HG02588 (cell line): ENCODE results near the gene NLE1.
"Not testable (repeated sequence)": the region's sequence is repeated elsewhere in the genome, so short reads cannot be mapped to it uniquely, and the experiment has no call there.

Source experiments
- ATAC-seq: cut with Tn5 transposase; IDR thresholded peaks from one replicate; pipeline ENCODE4 v1.9.1; 2021; ENCODE audit warnings: mild to moderate bottlenecking, moderate library complexity; ENCODE audit not compliant: unreplicated experiment

The NLE1 gene

DNA sequence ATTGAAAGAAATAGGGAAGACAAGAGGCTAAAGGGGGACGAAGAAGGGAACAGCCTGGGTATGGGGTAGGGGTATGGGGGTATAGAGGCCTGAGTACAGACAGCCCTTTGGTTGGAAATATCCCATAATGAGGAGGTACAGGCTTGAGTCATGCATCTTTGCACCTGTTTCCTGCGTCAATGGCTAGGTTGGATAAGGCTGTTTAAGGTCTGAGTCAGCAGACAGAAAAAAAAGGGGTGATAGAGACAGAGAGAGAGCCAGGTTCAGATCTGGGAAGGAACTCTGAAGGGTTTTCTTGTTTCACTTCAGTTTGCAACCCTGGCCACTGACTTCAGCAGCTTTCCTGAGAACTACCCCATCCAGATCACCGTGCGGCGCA, 12.1 kb downstream of the NLE1 start:
- ATAC-seq, result no peak

DNA sequence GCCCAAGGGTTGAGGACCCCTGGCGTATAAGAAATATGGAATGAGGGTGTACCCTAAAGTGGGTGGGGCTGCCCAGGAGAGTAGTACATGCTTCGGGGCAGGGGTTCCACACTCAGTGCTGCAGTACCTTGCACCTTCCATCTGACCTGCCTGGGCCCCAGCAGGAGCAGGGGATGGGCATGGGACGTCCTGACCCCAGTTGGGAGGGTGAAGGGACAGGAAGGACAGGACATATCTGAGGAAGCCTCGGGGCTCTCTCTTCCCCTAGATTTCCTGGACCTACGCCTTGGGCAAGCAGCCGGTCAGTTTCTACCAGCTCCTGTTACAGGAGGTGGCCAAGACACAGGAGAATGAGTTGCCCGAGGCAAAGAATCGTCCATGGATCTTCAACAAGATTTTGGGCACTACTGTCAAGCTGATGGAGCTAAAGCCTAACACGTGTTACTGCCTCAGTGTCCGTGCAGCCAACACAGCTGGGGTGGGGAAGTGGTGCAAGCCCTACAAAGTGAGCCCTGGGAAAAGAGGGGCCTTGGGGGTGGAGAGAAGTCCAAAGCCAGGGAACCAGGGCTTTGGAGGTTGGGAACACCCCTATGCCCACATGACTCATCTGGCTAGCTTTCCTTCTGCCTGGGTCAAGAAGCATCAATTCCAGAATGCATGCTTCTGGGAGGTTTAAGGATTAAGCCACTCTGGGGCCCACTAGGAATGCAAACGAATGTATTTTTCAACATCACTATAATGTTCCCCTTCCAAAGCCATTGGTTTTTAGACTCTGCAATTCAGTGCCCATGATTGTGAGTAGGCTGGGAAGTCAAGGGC, 12.7 kb downstream of the NLE1 start:
- ATAC-seq, result no peak

DNA sequence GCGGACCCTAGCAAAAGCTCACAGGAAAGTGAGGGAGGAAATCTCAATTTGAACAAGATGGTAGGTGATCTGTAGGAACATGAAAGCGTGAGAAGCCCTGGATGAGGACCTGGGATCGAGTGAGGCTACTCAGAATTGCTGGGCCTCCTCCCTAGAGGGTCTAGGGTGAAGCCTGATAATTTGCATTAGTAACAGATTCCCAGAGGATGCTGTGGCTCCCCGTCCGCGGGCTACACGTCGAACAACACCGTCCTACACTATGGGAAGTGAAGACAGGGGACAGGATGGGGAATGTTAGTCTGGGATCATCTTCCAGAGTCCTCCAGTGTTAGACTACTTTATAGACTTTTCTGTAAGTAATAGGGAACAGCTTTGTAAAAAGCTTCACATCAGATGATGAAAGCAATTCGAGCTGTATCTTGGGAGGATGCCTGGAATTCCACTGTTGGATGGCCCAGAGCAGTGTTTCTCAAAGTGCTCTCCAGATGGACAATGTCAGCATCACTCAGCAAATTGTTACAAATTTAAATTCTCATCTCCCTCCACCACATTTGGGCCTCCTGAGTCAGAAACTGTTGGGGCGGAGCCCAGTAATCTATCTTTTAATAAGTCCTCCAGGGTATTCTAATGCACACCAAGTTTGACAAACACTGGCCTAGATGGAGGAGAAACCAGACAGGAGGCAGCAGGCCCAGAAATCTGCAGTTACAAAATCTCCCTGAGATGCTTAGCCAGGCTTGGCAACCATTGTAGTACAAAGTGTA, 14.2 kb downstream of the NLE1 start:
- no peak for ATAC-seq

DNA sequence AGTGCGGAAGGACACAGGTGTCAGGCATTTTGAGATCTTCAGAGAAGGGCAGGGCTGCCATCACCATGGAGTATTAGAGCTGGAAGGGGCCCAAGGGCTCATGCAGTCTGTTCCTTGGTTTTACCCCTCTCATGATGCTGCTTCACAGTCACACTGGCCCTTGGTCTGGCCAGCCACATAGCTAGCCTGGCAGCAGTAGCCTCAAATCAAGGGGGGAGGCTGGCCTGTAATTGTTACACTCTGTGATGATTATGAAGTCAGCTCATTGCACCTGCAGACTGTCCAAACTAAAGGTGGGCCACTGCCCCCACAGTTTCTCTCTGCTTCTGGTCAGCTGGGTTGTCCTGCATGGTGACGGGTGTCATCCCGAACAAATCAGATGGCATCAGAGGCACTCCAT, 20.8 kb downstream of the NLE1 start, which contains the start of gene FNDC8:
FNDC8 (plus strand) TSS at position 301 of the 400 bp plus-strand sequence; CDS start at position 380, 79 bp downstream.
- ATAC-seq, result no peak

DNA sequence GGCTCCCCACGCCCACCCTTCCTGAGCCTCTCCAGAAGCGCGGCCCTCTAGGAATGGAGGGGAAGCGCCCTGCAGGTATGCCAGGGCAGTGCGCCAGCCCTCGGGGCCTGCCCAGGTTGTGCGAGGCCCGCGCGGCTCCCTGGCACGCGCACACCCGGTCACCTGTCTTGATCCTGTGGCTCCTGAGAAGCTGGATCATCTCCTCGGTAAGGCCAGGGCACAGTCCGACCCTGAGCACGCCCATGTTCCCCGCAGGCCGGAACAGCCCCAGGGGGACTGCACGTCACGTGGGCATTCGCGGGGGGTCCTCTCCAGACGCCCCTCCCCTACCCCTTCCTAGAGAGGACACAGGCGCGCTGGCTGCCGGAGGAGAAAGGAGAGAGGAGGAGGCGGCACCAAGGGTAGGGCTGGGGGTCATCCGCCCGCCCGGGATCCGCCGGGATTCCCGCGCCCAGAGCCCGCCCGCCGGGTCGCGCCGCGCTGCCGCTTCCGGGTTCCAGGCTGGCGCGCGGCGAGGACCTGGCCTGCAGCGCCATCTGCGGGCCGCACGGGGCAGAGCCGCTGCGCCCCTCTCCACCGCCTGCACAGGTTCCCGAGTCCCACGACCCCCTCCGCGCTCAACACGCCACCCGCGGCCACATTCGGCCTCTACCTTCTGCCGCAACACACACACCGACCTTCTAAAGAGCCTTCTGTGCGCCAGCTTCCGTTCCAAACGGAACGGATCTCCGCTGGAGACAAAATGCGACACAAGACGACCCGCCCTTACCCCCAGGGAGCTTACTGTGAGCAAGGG, 22.5 kb downstream of the NLE1 start, which contains the start of gene RAD51D:
RAD51D (minus strand) TSS at position 491 of the 796 bp plus-strand sequence; CDS start at position 244, 247 bp downstream.
- peak; percentile 76 for ATAC-seq

DNA sequence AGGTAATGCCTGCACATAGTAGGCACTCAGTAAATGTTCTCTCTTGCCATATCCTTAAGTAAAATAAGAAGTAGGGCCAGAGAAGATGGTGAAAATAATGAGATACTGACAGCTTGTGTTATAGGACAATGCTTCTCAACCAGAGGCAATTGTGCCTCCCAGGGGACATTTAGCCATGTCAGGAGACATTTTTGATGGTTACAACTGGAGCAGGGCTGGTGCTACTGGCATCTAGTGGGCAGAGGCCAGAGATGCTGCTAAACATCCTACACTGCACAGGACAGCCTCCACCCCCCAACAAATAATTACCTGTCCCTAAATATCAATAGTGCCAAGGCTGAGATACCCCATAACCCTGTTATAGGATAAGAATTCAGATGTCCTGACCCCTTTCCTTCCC, 24.1 kb downstream of the NLE1 start:
- ATAC-seq, result no peak

DNA sequence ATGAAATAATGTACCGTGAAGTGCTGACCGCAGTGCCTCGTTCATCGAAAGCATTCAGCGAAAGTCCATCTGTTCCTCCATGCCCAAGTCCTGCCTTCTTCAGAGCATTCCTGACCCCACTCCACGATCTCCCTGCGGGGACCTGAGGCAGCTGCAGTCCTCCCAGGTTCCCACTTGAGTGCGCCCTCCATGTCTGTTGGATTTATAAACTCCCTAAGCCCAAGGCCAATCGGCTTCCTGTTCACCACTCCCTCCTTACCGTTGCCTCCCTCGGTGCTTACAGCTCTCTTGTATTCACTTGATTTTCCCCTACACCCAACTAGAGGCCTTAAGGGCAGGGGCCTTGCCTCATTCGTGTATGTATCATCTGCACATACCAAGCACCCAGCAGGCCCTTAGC, 25.3 kb downstream of the NLE1 start:
- ATAC-seq, result no peak

DNA sequence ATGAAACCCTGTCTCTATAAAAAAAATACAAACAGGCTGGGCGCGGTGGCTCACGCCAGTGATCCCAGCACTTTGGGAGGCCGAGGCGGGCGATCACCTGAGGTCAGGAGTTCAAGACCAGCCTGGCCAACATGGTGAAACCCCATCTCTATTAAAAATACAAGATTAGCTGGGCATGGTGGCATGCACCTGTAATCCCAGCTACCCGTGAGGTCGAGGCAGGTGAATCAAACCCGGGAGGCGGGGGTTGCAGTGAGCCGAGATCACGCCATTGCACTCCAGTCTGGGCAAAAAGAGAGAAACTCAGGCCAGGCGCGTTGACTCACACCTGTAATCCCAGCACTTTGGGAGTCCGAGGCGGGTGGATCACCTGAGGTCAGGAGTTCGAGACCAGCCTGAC, 31.3 kb downstream of the NLE1 start:
- not testable (repeated sequence) for ATAC-seq

DNA sequence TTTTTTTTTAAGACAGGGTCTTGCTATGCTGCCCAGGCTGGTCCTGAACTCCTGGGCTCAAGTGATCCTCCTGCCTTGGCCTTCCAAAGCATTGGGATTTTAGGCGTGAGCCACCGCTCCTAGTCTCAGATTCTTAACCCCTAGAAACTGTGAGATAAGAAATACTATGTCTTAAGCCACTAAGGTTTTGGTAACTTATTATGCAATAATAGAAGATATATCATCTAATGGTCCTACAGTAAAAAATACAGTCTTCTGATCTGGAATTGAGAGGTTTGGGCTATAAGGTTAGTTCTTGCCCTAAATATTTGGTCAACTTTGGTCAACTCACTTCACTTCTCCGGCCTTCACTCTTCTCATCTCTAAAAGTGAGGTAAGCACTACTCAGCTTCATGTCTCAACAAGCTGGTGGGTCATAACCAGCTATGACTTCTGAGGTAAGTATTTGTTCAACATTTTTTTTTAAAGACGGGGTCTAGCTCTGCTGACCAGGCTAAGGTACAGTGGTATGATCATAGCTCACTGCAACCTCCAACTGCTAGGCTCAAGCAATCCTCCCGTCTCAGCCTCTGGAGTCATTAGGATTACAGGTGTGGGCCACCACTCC, 37.2 kb downstream of the NLE1 start:
- no peak for ATAC-seq

DNA sequence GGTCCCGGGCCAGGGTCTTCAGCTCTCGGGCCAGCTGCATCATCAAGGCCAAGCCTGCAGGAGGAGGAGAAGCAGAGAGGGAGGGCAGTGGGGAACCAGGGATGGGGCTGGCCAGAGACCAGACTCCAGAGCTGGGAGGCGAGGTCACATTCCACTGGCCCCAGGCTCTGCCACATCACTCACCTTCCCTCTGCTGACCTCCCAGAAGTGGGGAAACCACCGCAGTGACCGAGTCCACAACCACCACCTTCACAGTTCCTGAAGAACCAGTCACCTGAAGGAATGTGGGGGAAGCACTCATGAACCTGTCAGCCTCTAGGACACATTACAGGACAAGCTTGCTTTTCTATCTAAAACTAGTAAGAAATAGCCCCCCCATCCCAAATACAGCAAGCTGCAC, 38.8 kb downstream of the NLE1 start:
- no peak for ATAC-seq

DNA sequence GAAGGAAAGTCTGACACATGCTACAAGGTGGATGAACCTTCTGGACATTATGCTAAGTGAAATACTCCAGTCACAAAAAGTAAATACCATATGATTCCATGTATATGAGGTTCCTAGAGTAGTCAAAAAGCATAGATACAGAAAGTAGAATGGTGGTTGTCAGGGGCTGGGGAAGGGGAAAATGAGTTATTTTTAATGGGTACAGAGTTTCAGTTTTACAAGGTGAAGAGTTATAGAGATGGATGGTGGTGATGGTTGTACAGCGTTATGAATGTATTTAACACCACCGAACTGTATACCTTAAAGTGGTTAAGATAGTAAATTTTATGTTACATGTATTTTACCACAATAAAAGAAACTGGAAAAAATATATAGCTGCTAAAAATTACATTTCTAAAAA, 40.4 kb downstream of the NLE1 start:
- ATAC-seq, result no peak

DNA sequence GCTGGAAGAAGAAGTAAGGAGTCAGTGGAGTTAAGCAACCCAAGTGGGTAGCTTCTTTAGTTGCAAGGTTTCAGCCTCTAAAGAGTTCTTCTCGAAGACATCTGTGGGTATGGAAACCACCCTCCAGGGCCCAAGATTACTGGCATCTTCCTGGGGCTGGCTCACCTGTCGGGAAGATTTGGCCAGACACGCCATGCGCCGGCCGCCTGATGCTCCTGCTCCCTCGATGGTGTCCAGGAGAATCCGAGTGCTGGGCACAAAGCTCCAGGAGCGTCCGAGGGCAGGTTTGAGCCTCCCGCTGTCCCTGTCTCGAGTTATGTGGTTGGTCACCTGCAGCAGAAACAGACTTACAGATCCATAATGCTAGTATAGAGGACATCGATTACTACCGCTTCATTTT, 41.1 kb downstream of the NLE1 start:
- no peak for ATAC-seq

DNA sequence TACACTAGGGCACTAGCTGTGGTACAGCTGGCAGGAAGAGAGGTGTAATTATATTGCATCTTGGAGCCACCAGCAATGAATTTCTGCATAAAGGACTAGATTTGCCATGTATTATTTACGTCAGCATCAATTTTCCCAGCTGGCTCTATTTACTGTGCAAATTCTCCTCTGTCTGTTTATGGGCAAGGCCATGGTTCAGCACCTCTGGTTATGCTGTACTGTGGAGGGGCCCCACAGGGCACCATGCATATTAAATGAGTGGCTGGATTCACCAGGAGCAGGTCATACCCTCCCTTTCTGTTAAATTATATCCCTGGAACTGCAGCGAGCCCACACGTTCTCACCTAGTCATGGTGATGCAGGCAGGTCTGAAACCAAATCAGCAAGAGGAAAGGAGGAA, 42.2 kb downstream of the NLE1 start:
- no peak for ATAC-seq

DNA sequence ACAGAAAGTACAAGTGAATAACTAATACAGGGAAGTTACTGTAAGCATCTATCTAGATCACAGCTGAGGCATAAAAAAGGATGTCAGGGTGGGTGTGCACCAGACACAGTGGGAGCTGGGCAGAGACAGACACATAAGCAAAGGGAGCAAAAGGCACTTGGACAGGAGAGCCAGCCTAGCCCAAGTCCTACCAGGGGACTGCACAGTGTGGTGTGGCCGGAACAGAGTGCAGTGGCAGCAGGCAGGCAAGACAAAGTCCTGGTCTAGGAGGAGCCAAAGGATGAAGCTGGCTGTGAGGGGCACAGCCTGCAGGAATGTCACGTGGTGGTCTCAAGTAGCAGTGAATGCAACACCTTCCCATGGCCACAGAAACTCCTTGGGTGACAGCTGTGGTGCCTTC, 44.3 kb downstream of the NLE1 start:
- ATAC-seq, result no peak

DNA sequence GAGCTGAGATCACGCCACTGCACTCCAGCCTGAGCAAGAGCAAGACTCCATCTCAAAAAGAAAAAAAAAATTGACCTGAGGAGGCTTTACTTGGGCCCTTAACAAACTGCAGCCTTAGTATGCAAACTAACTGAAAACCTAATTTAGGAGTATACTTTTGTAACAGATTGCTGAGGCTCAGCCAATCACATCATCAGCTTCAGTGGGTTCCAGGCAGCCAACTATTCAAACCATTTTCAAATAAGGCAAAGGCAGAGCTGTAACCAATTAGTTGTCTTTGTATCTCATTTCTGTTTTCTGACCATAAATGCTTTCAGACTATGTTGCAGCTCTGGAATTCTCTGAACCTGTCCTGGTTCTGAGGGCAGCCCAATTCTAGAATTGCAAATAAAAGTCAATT, 46.4 kb downstream of the NLE1 start:
- ATAC-seq, result no peak

DNA sequence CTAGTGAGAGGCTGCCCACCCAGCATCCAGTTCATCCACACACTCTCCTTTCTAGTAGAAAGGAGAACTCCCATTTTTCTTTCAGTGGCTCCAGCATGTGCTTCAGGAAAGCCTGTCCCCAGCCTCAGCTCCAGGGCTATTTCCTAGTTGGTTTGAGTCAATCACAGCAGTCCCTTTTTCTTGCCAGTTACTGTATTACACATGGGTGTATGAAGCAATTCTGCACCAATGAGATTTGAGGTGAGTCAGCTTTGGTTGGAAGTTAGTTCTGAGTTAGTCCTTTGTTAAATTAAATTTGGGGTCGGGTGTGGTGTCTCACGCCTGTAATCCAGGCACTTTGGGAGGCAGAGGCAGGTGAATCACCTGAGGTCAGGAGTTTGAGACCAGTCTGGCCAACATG, 47.2 kb downstream of the NLE1 start:
- no peak for ATAC-seq

DNA sequence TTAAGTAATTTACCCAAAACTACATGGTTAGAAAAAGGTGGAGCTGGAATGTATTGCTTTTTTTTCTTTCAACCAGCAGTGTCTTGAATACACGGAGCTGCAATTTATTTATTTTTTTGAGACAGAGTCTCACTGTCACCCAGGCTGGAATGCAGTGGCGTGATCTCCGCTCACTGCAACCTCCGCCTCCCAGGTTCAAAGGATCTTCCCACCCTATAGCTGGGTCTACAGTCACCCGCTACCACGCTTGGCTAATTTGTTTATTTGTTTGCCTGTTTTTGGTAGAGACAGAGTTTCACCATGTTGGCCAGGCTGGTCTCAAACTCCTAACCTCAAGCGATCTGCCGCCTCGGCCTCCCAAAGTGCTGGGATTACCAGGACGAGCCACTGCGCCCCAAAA, 51.4 kb downstream of the NLE1 start:
- ATAC-seq, result not testable (repeated sequence)

DNA sequence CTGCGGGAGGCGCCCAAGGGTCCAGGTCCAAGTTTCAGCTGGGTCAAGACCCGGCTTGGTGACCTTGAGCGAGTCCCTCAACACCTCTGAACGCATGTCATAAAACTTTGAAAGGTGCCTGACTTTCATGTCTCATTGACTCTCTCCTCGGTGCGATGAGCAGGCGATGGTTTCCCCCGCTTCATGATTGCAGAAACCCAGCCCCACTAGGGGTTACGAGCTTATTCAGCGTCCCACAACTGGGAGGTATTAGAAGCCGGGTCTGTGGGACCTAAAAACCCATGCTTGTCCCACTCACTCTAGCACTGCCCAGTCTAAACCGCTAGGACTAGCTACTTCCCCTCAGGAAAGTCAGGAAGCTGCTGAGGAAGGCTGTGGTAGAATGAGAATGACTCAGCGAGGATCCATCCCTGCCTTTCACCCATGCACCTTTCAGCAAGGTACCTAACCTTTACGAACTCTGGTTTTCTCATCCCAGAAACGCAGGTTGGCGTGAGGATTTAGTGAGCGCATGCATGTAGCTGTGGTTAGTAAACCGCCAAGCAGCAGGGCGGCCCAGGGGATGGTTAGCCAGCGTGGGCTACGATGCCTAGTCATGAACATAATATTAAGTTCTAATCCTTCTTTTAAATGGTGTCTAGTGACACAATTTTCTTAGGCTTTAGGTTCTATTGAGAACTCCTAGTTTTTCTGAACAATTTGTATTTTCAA, 52.4 kb downstream of the NLE1 start:
- ATAC-seq, result peak; percentile 14

DNA sequence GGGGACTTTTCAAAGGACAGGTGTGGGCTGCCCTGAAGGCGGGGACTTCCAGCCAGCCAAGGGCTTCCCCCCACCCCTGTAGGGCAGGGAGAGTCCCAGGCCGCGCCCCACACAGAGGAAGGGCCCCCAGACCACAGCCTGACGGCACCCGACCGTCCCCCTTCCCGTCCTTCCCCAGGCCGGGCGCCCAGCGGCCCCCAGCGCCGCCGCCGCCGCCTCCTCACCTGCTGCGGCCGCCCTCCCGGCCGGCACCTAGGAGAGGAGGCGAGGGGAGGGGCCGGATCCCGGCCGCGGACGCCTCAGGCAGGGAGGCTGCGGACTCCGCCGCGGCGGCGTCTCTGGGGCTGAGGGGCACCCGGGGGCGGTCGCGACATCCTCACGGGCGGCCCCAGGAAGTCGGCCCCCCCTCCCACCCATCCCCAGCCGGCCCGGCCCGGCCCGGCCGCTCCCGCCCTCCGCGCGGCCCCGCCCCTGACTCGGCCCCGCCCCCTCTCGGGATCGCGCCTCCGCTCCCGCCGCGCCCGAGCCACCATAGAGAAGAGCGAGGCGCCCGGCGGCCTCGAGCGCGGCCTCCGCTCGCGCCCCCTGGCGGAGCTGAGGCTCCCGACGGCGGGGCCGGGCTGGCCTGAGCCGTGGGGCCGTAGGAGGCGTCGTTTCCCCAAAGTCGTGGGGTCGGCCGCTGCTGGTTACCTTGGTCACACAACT, 53.1 kb downstream of the NLE1 start:
- peak; percentile 64 for ATAC-seq
